Measurements from ENCODE around the gene CHST1. TPM values are rescaled to one million over a fixed set of nuclear protein-coding genes. Genes with fewer than 3 reads are reported as not detected.

Gene CHST1
- polyA plus RNA-seq, 1 experiment: 0.04 TPM

DNA sequence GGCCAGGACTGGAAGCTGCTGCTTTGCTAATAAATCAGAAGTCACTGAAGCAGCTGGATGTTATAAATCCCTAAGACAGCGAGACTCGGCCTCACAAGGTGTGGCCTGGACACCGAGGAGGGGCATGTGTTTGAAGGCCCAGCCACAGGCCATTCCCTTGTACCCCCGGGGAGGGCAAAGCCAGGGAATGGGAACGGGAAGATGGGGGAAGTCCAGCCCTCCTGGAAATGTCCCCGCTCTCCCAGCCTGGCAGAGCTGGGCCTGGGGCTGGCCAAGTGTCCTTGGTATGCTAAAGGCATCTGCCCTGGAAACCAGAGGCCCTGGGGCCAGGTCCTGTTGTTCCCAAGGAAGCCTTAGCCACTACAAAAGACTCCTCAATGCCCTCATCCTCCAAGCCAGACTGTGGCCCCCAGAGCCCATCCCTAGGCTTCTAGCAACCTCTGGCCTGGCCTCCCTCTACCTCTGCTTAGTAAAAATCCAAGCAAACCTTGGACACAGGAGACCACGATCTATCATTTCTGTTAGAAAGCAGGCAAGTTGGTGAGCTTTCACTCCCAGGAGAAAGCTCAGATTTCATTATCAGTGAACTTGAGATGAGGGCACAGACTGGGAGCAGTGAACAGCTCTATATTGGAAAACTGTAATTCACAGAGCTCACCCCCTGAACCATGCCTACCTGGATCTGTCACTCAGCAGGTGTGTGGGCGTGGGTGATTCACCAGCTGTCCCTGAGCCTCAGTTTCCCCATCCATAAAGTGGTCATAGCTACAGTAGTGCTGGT is 11.0 kb downstream of the CHST1 start:
- TF ChIP-seq, protein P1, sequence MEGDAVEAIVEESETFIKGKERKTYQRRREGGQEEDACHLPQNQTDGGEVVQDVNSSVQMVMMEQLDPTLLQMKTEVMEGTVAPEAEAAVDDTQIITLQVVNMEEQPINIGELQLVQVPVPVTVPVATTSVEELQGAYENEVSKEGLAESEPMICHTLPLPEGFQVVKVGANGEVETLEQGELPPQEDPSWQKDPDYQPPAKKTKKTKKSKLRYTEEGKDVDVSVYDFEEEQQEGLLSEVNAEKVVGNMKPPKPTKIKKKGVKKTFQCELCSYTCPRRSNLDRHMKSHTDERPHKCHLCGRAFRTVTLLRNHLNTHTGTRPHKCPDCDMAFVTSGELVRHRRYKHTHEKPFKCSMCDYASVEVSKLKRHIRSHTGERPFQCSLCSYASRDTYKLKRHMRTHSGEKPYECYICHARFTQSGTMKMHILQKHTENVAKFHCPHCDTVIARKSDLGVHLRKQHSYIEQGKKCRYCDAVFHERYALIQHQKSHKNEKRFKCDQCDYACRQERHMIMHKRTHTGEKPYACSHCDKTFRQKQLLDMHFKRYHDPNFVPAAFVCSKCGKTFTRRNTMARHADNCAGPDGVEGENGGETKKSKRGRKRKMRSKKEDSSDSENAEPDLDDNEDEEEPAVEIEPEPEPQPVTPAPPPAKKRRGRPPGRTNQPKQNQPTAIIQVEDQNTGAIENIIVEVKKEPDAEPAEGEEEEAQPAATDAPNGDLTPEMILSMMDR (IDR thresholded peaks at IDR 0.05; ENCODE audit: insufficient read depth, low read depth, low read length): no peak
- H3K27me3 ChIP-seq (ENCODE audit: control insufficient read depth, insufficient read depth, low read length): no peaks in the 10 kb centered on the region; the same call in 1 of the 2 replicates
- no peak overlapping the region for H3K4me3 ChIP-seq (ENCODE audit: low read depth, low read length)
- DNase-seq (ENCODE audit: low read depth): no peak
- POLR2A ChIA-PET: no interaction called here
- H3K36me3 ChIP-seq (ENCODE audit: control insufficient read depth, insufficient read depth, low read length): no peaks in the 10 kb centered on the region
- CTCF ChIA-PET: interaction anchor here (0.5 to 5.3 kb wide), 35 partner anchors 9 to 317 kb away, joined by 3 to 24 read pairs (median 4); partner anchors contain the start of genes CHST1 and CRY2

DNA sequence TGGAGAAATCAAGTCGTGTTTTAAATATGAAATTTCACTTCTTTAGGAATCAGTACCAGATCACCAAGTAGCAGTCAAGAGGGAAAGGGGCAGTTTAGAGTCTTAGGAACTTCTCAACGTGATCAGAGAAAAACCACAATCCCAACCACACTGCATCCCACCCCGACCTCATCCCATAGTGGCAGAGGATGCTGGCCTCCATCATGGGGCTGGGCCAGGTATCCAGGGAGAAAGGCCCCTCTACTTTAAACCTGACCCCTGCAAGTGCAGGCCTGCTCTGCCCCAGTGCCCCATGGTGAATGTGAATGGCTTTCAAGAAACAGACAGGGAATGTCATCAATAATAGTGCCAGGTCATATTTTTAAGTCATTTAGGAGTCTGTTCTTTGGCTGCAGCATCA is 12.1 kb downstream of the CHST1 start:
- ChIA-PET CTCF (interaction anchor here (0.9 to 5.3 kb wide), 3 partner anchors 118 to 282 kb away, joined by 3 to 24 read pairs (median 4); no protein-coding TSS in a partner anchor), POLR2A (no interaction called here)
- TF ChIP-seq, protein P1 (IDR thresholded peaks at IDR 0.05; ENCODE audit: insufficient read depth, low read depth, low read length): no peak
- DNase-seq (ENCODE audit: low read depth): no peak
- H3K4me3 ChIP-seq (ENCODE audit: low read depth, low read length): no peak overlapping the region
- H3K27me3 ChIP-seq (ENCODE audit: control insufficient read depth, insufficient read depth, low read length): no peaks in the 10 kb centered on the region; the same call in 1 of the 2 replicates
- no peaks in the 10 kb centered on the region for H3K36me3 ChIP-seq (ENCODE audit: control insufficient read depth, insufficient read depth, low read length)

DNA sequence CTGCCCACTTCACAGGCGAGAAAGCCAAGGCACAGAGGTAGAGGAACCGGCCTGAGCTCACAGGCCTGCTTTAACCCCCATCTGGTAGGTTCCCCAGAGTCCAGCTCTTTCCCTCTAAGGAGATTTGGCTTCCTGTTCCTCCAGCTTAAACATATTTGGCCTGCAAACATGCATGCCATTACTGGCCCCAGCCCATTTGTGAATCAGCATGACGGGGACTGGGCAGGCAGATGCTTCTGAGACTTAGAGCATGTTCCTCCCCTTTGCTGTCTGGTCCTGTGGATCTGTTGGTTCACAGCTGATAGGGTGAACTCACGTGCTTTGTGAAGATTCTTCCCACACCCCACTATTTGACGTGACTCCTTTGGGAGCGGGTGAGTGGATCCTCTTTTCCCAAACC is 12.6 kb downstream of the CHST1 start:
- CTCF ChIA-PET: interaction anchor here (0.9 to 1.4 kb wide), 3 partner anchors 119 to 282 kb away, joined by 3 to 4 read pairs (median 3); no protein-coding TSS in a partner anchor
- POLR2A ChIA-PET: no interaction called here
- no peaks in the 10 kb centered on the region for H3K36me3 ChIP-seq (ENCODE audit: control insufficient read depth, insufficient read depth, low read length)
- H3K27me3 ChIP-seq (ENCODE audit: control insufficient read depth, insufficient read depth, low read length): no peaks in the 10 kb centered on the region; the same call in 1 of the 2 replicates
- H3K4me3 ChIP-seq (ENCODE audit: low read depth, low read length): no peak overlapping the region
- TF ChIP-seq, protein P1 (IDR thresholded peaks at IDR 0.05; ENCODE audit: insufficient read depth, low read depth, low read length): no peak
- DNase-seq (ENCODE audit: low read depth): no peak

DNA sequence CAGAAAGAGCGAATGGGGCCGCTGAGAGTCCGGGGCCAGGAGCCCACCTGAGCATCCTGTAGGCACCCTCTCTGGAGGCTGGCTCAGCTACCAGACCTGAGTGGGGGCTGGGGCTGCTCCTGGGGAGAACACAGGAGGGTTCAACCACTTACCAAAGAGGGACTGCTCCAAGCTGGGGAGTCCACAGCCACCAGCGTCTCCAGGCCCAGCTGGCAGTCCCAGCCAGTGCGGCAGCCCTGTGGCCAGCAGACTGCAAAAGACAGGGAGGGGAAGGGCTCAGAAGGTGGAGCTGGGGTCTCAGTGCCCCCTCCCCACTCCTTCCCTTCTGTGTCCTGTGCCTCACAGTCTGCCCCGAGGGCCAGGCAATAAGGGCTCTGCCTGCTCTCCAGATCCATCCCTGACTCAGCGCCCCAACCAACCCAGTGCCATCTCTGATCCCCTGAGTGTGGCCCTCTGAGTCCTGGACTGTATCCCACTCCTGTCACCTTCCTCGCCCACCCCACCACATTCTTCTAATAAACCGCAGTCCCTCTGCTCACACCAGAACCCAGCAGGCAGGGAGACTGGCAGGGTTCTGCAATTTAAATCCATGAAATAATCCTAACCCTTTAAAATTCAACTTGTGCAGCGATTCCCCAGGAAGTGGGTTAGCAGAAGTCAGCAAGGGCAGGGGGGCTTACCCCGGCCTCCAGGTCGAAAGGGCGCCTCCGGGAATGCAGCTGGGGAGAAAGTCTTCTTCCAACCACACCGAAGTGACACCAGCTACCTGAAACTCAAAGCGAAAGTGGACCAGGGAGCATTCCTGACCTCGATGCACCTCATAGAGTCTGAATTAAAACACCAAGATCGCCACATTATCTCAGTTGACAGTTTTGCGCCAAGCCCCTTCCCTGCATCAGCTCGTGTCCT is 13.3 kb downstream of the CHST1 start:
- TF ChIP-seq, protein P1 (IDR thresholded peaks at IDR 0.05; ENCODE audit: insufficient read depth, low read depth, low read length): no peak
- Histone ChIP-seq H3K27me3 (ENCODE audit: control insufficient read depth, insufficient read depth, low read length) (no peaks in the 10 kb centered on the region; the same call in 1 of the 2 replicates), H3K36me3 (ENCODE audit: control insufficient read depth, insufficient read depth, low read length) (no peaks in the 10 kb centered on the region), H3K4me3 (ENCODE audit: low read depth, low read length) (no peak overlapping the region)
- DNase-seq (ENCODE audit: low read depth): no peak
- POLR2A ChIA-PET: no interaction called here
- CTCF ChIA-PET: interaction anchor here (0.9 to 1.4 kb wide), 5 partner anchors 9 to 281 kb away, joined by 3 to 4 read pairs (median 3); no protein-coding TSS in a partner anchor

All from BJ (cell line).